Hepatocyte (in vitro differentiated cells): ENCODE data around the gene GPAM. TPM values are rescaled to one million over a fixed set of nuclear protein-coding genes. Genes with fewer than 3 reads are reported as not detected.

Experiments used
- DNase-seq: peaks from one replicate; pipeline ENCODE4 v3.0.0-alpha.2; 2016; ENCODE audit warnings: low spot score
- H2AFZ ChIP-seq: fragments of 200-600 bp; sonication (generic); 2 replicates; pipeline ENCODE4 v1.6.0; 2016; ENCODE audit warnings: antibody characterized with exemption, mild to moderate bottlenecking
- H3K27ac ChIP-seq: fragments of 200-600 bp; sonication (generic); 2 replicates; pipeline ENCODE4 v1.5.1; 2016; ENCODE audit warnings: mild to moderate bottlenecking
- H3K27me3 ChIP-seq: fragments of 200-600 bp; sonication (generic); 2 replicates; pipeline ENCODE4 v1.6.1; 2016
- H3K36me3 ChIP-seq: fragments of 200-600 bp; sonication (generic); replicated peaks from 2 replicates; pipeline ENCODE4 v1.5.1; 2016; ENCODE audit warnings: low read depth; ENCODE audit not compliant: insufficient read depth
- H3K4me1 ChIP-seq: fragments of 200-600 bp; sonication (generic); 2 replicates; pipeline ENCODE4 v1.5.1; 2016; ENCODE audit warnings: mild to moderate bottlenecking, moderate library complexity; ENCODE audit not compliant: insufficient read depth
- H3K4me2 ChIP-seq: fragments of 200-600 bp; sonication (generic); 2 replicates; pipeline ENCODE4 v1.6.0; 2016
- H3K4me3 ChIP-seq: fragments of 200-600 bp; sonication (generic); 2 replicates; pipeline ENCODE4 v1.5.1; 2016; ENCODE audit warnings: mild to moderate bottlenecking
- H3K79me2 ChIP-seq: fragments of 200-600 bp; sonication (generic); 2 replicates; pipeline ENCODE4 v1.6.0; 2017; ENCODE audit warnings: mild to moderate bottlenecking
- H3K9me2 ChIP-seq: fragments of 200-600 bp; sonication (generic); replicated peaks from 2 replicates; pipeline ENCODE4 v1.6.0; 2017; ENCODE audit warnings: mild to moderate bottlenecking; ENCODE audit not compliant: insufficient read depth
- H3K9me3 ChIP-seq: fragments of 200-600 bp; sonication (generic); 2 replicates; pipeline ENCODE4 v1.5.1; 2016; ENCODE audit warnings: low read depth, mild to moderate bottlenecking
- H4K20me1 ChIP-seq: fragments of 200-600 bp; sonication (generic); 2 replicates; pipeline ENCODE4 v1.6.0; 2016; ENCODE audit warnings: mild to moderate bottlenecking; ENCODE audit not compliant: insufficient read depth, poor library complexity, severe bottlenecking
- EZH2 ChIP-seq: fragments of 200-600 bp; sonication (generic); IDR thresholded peaks from 2 replicates; pipeline ENCODE4 v1.6.1; 2016; ENCODE audit warnings: antibody characterized with exemption, mild to moderate bottlenecking, borderline replicate concordance
- EZH2phosphoT487 ChIP-seq: fragments of 200-600 bp; sonication (generic); IDR thresholded peaks from one replicate; pipeline ENCODE4 v1.6.1; 2018; ENCODE audit warnings: antibody characterized with exemption, mild to moderate bottlenecking, low read depth, moderate library complexity; ENCODE audit not compliant: unreplicated experiment, severe bottlenecking
- WGBS: methylation state at CpG from one replicate; pipeline ENCODE4 v1.1.6; 2016; ENCODE audit warnings: low lambda C conversion rate; ENCODE audit errors: missing lambda C conversion rate; 5-methylcytosine and 5-hydroxymethylcytosine counted together
- polyA plus RNA-seq: library from polyadenylated mRNA; unstranded; fragments of >200 nt; fragmentation: Nextera tagmentation; extraction: Ambion mirVana; gene quantifications from 2 replicates; pipeline ENCODE4 v1.2.1, GENCODE V29; 2016
- total RNA-seq: library from RNA; depleted of rRNA; stranded (reverse); fragments of >200 nt; gene quantifications from 2 replicates; pipeline ENCODE4 v1.2.3, GENCODE V29; 2014
- TF ChIP-seq, protein P1 (sequence below): fragments of 200-600 bp; sonication (generic); IDR thresholded peaks from 2 replicates; pipeline ENCODE4 v1.5.1; 2016; ENCODE audit warnings: antibody characterized with exemption, mild to moderate bottlenecking; ENCODE audit not compliant: poor library complexity

The GPAM gene, protein sequence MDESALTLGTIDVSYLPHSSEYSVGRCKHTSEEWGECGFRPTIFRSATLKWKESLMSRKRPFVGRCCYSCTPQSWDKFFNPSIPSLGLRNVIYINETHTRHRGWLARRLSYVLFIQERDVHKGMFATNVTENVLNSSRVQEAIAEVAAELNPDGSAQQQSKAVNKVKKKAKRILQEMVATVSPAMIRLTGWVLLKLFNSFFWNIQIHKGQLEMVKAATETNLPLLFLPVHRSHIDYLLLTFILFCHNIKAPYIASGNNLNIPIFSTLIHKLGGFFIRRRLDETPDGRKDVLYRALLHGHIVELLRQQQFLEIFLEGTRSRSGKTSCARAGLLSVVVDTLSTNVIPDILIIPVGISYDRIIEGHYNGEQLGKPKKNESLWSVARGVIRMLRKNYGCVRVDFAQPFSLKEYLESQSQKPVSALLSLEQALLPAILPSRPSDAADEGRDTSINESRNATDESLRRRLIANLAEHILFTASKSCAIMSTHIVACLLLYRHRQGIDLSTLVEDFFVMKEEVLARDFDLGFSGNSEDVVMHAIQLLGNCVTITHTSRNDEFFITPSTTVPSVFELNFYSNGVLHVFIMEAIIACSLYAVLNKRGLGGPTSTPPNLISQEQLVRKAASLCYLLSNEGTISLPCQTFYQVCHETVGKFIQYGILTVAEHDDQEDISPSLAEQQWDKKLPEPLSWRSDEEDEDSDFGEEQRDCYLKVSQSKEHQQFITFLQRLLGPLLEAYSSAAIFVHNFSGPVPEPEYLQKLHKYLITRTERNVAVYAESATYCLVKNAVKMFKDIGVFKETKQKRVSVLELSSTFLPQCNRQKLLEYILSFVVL
- total RNA-seq: 49.2 and 51.9 TPM in 2 replicates
- 5.6 and 7.8 TPM in 2 replicates for polyA plus RNA-seq

DNA sequence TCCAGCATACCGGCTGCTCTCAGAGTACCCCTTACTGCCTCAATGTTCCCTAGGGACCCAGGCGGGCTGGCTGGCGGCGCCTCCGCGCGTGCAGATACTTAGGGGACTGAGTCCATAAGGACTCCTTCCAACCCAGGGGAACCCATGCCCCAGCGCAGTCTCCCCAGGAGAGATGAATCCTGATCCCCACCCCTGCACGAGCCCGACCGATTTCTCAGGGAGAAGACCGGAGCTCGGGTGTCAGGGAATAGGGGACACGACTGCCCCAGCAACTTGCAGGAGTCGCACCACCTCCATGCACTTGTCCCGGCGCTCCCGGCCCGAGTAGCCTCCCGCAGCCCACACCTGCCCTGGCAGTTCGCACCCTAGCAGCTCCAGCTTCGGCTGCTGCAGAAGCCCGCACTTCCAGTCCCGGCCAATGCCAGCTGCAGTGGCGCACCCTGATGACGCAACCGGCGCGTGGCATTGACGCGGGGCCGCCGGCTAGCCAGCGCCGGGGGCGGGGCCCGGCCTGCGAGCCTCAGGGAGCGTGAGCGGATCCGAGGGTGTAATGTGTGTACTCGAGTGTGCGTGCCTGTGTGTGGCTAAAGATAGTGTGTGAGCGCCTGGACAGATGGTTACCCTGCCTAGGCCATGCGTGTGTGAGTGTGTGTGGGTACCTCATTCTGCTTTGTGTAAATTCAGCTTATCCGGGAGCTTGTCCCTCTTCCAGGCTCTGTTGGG lies at the start of gene GPAM:
TSS of gene GPAM (minus strand) at position 437 of the 723 bp plus-strand sequence. CDS start 1,981 bp downstream, outside the sequence.
- Histone ChIP-seq H4K20me1 (no peaks in the 10 kb centered on the region), H3K4me2 (peak within 1 kb of the TSS; percentile 80), H3K9me3 (no peaks in the 10 kb centered on the region), H3K27me3 (no peaks in the 10 kb centered on the region), H3K4me1 (peaks cover 8% of the 10 kb centered on the region), H3K4me3 (peak within 1 kb of the TSS; percentile 83), H3K9me2 (no peaks in the 10 kb centered on the region), H3K79me2 (peaks cover 18% of the 10 kb centered on the region), H3K36me3 (no peaks in the 10 kb centered on the region), H3K27ac (peak within 1 kb of the TSS; percentile 97), H2AFZ (peak within 1 kb of the TSS; percentile 96)
- DNase-seq: peak; percentile 97
- TF ChIP-seq EZH2 (no peak), EZH2phosphoT487 (no peak)
- TF ChIP-seq, protein P1, sequence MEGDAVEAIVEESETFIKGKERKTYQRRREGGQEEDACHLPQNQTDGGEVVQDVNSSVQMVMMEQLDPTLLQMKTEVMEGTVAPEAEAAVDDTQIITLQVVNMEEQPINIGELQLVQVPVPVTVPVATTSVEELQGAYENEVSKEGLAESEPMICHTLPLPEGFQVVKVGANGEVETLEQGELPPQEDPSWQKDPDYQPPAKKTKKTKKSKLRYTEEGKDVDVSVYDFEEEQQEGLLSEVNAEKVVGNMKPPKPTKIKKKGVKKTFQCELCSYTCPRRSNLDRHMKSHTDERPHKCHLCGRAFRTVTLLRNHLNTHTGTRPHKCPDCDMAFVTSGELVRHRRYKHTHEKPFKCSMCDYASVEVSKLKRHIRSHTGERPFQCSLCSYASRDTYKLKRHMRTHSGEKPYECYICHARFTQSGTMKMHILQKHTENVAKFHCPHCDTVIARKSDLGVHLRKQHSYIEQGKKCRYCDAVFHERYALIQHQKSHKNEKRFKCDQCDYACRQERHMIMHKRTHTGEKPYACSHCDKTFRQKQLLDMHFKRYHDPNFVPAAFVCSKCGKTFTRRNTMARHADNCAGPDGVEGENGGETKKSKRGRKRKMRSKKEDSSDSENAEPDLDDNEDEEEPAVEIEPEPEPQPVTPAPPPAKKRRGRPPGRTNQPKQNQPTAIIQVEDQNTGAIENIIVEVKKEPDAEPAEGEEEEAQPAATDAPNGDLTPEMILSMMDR: no peak
- WGBS: 3% methylated on average over 46 of the region's 46 CpGs

DNA sequence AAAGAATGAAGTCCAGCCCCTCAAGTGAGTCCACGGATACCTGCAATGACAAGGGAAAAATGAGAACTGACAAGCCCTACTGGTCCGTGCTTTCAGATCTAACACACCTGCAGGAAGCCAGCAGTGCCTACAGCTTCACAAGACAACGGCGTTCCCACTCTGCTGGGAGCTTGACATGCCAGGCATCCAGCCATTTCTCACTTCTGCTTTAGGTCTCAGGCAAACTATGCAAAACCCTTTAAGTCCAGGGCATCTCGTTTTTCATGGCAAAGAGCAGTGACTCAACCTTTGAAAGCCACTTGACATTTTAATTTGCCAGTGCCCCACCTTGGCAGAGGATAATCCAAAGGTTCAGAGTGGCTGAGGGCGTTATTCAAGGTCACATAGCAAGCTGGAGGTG lies 49.1 kb upstream of the GPAM start:
- H3K9me2 ChIP-seq: no peaks in the 10 kb centered on the region
- no peak overlapping the region for H3K4me2 ChIP-seq
- 60% methylated on average over 6 of the region's 6 CpGs for WGBS
- no peaks in the 10 kb centered on the region for H3K36me3 ChIP-seq
- no peaks in the 10 kb centered on the region for H3K79me2 ChIP-seq
- no peak overlapping the region for H3K27ac ChIP-seq
- H2AFZ ChIP-seq: no peak overlapping the region
- DNase-seq: no peak
- TF ChIP-seq EZH2phosphoT487: no peak
- no peak for TF ChIP-seq EZH2
- TF ChIP-seq, protein P1: no peak
- peaks cover 5% of the 10 kb centered on the region for H3K4me1 ChIP-seq
- H4K20me1 ChIP-seq: no peaks in the 10 kb centered on the region
- H3K9me3 ChIP-seq: no peaks in the 10 kb centered on the region
- H3K4me3 ChIP-seq: no peak overlapping the region
- H3K27me3 ChIP-seq: no peaks in the 10 kb centered on the region

DNA sequence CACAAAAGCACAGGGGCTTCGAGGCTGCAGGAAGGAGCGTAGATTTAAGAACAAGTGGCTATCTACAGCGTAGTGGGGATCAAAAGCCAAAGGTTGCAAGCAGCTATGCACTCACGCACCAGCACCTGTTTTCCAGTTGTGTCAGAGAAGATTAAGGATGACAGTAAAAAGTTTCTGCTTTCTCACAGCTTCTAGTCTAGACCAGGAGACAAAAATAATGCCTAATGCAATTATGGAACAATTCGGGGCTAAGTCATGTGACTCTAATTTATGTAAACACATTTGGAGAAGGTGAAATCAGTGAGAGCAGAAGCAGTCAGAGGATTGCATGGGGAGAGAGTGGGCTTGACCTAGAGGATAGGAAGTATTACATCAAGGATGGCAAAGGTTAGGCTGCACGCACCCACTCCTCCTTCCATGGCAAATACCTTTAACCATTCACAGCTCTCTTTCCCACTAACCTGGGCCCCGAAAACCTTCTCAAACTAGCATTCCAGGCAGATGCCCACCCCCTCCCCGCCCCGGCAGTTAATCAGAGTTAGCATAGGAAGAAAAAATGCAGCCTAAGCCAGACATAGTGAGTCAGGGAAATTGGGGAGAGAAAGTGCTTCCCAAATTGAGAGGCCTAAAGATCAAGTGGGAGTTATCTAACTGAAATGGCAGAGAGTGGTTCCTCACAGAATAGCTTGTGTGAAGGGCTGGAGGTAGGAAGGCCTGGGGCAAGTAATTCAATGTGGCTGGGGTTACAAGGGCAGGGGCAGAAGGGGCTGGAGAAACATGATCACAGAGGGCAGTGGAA lies 48.2 kb upstream of the GPAM start:
- TF ChIP-seq EZH2 (no peak), EZH2phosphoT487 (no peak)
- TF ChIP-seq, protein P1: no peak
- peaks cover 5% of the 10 kb centered on the region for H3K4me1 ChIP-seq
- no peaks in the 10 kb centered on the region for H3K36me3 ChIP-seq
- 53% methylated on average over 9 of the region's 9 CpGs for WGBS
- H3K4me3 ChIP-seq: no peak overlapping the region
- H3K79me2 ChIP-seq: no peaks in the 10 kb centered on the region
- no peaks in the 10 kb centered on the region for H3K27me3 ChIP-seq
- H3K9me3 ChIP-seq: no peaks in the 10 kb centered on the region
- H3K9me2 ChIP-seq: no peaks in the 10 kb centered on the region
- H3K4me2 ChIP-seq: no peak overlapping the region
- H2AFZ ChIP-seq: no peak overlapping the region
- no peak for DNase-seq
- H3K27ac ChIP-seq: peak overlapping the region; percentile 30
- H4K20me1 ChIP-seq: no peaks in the 10 kb centered on the region
